Mesenchymal stem cell (in vitro differentiated cells and primary cell): ENCODE measurements around the gene NOTCH2.

Experiments used
- DNase-seq: peaks from one replicate; pipeline ENCODE4 v3.0.0-alpha.2; 2013
- H2AFZ ChIP-seq: one replicate; pipeline ENCODE4 v1.6.1; 2013; ENCODE audit warnings: low read depth, mild to moderate bottlenecking, control low read depth, inconsistent platforms, low read length, moderate library complexity
- H2AK5ac ChIP-seq: 2 replicates; pipeline ENCODE4 v1.6.1; 2013; ENCODE audit warnings: low read length, moderate library complexity, mild to moderate bottlenecking, inconsistent platforms; ENCODE audit not compliant: severe bottlenecking
- H2BK120ac ChIP-seq: one replicate; pipeline ENCODE4 v1.6.1; 2013; ENCODE audit warnings: low read depth, mild to moderate bottlenecking, inconsistent platforms, low read length, moderate library complexity
- H2BK12ac ChIP-seq, 2 experiments: one replicate each; pipeline ENCODE4 v1.6.1; 2013; ENCODE audit warnings: inconsistent platforms in 2 of 2, low read length in 2 of 2, mild to moderate bottlenecking in 2 of 2, moderate library complexity in 2 of 2, control low read depth in 1 of 2
- H2BK15ac ChIP-seq: one replicate; pipeline ENCODE4 v1.6.1; 2013; ENCODE audit warnings: mild to moderate bottlenecking, low read depth, inconsistent platforms; ENCODE audit not compliant: poor library complexity, severe bottlenecking
- H2BK5ac ChIP-seq: 2 replicates; pipeline ENCODE4 v1.6.1; 2013; ENCODE audit warnings: low read depth, mild to moderate bottlenecking, low read length, control low read depth, inconsistent platforms; ENCODE audit not compliant: poor library complexity, severe bottlenecking
- H3K14ac ChIP-seq, 2 experiments: one replicate each; pipeline ENCODE4 v1.6.1; 2013; ENCODE audit warnings: inconsistent platforms in 2 of 2, low read length in 2 of 2, control low read depth in 1 of 2, mild to moderate bottlenecking in 1 of 2, moderate library complexity in 1 of 2
- H3K18ac ChIP-seq, 2 experiments: one replicate each; pipeline ENCODE4 v1.6.1; 2013; ENCODE audit warnings: inconsistent platforms in 2 of 2, low read length in 2 of 2, control low read depth in 1 of 2, low read depth in 1 of 2, mild to moderate bottlenecking in 1 of 2
- H3K23ac ChIP-seq, 2 experiments: one replicate each; pipeline ENCODE4 v1.6.1; 2013; ENCODE audit warnings: inconsistent platforms in 2 of 2, low read length in 2 of 2, mild to moderate bottlenecking in 2 of 2, moderate library complexity in 2 of 2, control low read depth in 1 of 2
- H3K27ac ChIP-seq: 2 replicates; pipeline ENCODE4 v1.5.1; 2013; ENCODE audit warnings: mild to moderate bottlenecking, moderate library complexity, low read length, control low read depth, inconsistent platforms; ENCODE audit not compliant: poor library complexity, severe bottlenecking
- H3K27me3 ChIP-seq, 2 experiments: 2 replicates each; pipeline versions ENCODE4 v1.6.1 to v1.7.0; 2013; ENCODE audit warnings: low read length in 2 of 2, mild to moderate bottlenecking in 2 of 2, moderate library complexity in 2 of 2, control low read depth in 1 of 2, inconsistent platforms in 1 of 2; ENCODE audit not compliant: control insufficient read depth in 1 of 2, insufficient read depth in 1 of 2
- H3K36me3 ChIP-seq, 2 experiments: 2 replicates each; pipeline versions ENCODE4 v1.6.1 to v1.7.0; 2013; ENCODE audit warnings: low read length in 2 of 2, control low read depth in 1 of 2, inconsistent platforms in 1 of 2, low read depth in 1 of 2, mild to moderate bottlenecking in 1 of 2; ENCODE audit not compliant: insufficient read depth in 2 of 2, control insufficient read depth in 1 of 2
- H3K4ac ChIP-seq, 2 experiments: one replicate each; pipeline ENCODE4 v1.6.1; 2013; ENCODE audit warnings: inconsistent platforms in 2 of 2, low read length in 2 of 2, mild to moderate bottlenecking in 2 of 2, moderate library complexity in 2 of 2, control low read depth in 1 of 2, low read depth in 1 of 2
- H3K4me1 ChIP-seq: 2 replicates; pipeline ENCODE4 v1.6.1; 2013; ENCODE audit warnings: low read depth, low read length, control low read depth; ENCODE audit not compliant: control insufficient read depth, insufficient read depth
- H3K4me2 ChIP-seq: 2 replicates; pipeline ENCODE4 v1.6.1; 2013; ENCODE audit warnings: low read length, mild to moderate bottlenecking, inconsistent platforms; ENCODE audit not compliant: poor library complexity, severe bottlenecking
- H3K4me3 ChIP-seq, 2 experiments: 2 replicates each; pipeline versions ENCODE4 v1.5.1 to v1.7.0; 2013; ENCODE audit warnings: low read length in 2 of 2, mild to moderate bottlenecking in 2 of 2, control low read depth in 1 of 2, low read depth in 1 of 2; ENCODE audit not compliant: insufficient read depth in 1 of 2
- H3K79me1 ChIP-seq: replicated peaks from 2 replicates; pipeline ENCODE4 v1.6.1; 2013; ENCODE audit warnings: mild to moderate bottlenecking, control low read depth, low read length, inconsistent platforms; ENCODE audit not compliant: poor library complexity, severe bottlenecking
- H3K9ac ChIP-seq: 2 replicates; pipeline ENCODE4 v1.7.0; 2013; ENCODE audit warnings: mild to moderate bottlenecking, low read length, moderate library complexity
- H3K9me3 ChIP-seq: 2 replicates; pipeline ENCODE4 v1.7.0; 2013; ENCODE audit warnings: mild to moderate bottlenecking, low read length; ENCODE audit not compliant: control insufficient read depth
- H4K8ac ChIP-seq: one replicate; pipeline ENCODE4 v1.6.1; 2013; ENCODE audit warnings: inconsistent platforms, mild to moderate bottlenecking, low read length, moderate library complexity
- H4K91ac ChIP-seq: one replicate; pipeline ENCODE4 v1.6.1; 2013; ENCODE audit warnings: mild to moderate bottlenecking, low read length, inconsistent platforms
- WGBS: methylation state at CpG from one replicate; pipeline ENCODE4 v1.1.7; 2013; ENCODE audit warnings: mixed read lengths; 5-methylcytosine and 5-hydroxymethylcytosine counted together

Gene NOTCH2

DNA sequence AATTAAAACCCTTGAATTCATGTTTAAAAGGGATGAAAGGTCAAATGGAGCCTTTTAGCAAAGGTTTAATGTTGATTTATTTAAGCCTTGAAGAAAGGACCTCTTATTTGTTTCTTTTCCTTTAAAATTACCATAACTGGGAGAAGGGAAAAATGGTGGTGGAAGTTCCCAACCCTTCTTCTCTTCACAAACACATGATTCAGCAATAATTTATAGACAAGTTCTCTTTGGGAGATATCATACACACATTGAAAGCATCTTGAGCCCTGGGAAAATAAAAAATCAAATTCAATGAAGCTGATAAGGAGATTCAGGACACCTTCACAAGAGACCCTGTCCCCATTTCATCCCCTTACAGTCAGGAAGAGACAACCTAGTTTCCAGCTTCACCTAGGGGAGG lies 182.0 kb downstream of the NOTCH2 start:
- no peak overlapping the region for H2AFZ ChIP-seq
- no peak overlapping the region for H3K4ac ChIP-seq
- peaks cover 0 to 5% of the 10 kb centered on the region in 2 experiments for H3K27me3 ChIP-seq
- H3K4me2 ChIP-seq = no peak overlapping the region
- no peak for DNase-seq
- no peak overlapping the region for H3K4me3 ChIP-seq
- no peak overlapping the region for H2AK5ac ChIP-seq
- H2BK15ac ChIP-seq = no peak overlapping the region
- no peaks in the 10 kb centered on the region for H3K79me1 ChIP-seq
- no peak overlapping the region for H3K23ac ChIP-seq
- H4K91ac ChIP-seq = no peak overlapping the region
- H3K9me3 ChIP-seq = no peaks in the 10 kb centered on the region
- no peak overlapping the region for H3K14ac ChIP-seq
- no peak overlapping the region for H3K18ac ChIP-seq
- H2BK120ac ChIP-seq = no peak overlapping the region
- H3K36me3 ChIP-seq = no peaks in the 10 kb centered on the region
- H3K4me1 ChIP-seq = no peaks in the 10 kb centered on the region
- no peak overlapping the region for H3K9ac ChIP-seq
- H3K27ac ChIP-seq = no peak overlapping the region
- no peak overlapping the region for H2BK12ac ChIP-seq
- H4K8ac ChIP-seq = no peak overlapping the region
- H2BK5ac ChIP-seq = no peak overlapping the region

DNA sequence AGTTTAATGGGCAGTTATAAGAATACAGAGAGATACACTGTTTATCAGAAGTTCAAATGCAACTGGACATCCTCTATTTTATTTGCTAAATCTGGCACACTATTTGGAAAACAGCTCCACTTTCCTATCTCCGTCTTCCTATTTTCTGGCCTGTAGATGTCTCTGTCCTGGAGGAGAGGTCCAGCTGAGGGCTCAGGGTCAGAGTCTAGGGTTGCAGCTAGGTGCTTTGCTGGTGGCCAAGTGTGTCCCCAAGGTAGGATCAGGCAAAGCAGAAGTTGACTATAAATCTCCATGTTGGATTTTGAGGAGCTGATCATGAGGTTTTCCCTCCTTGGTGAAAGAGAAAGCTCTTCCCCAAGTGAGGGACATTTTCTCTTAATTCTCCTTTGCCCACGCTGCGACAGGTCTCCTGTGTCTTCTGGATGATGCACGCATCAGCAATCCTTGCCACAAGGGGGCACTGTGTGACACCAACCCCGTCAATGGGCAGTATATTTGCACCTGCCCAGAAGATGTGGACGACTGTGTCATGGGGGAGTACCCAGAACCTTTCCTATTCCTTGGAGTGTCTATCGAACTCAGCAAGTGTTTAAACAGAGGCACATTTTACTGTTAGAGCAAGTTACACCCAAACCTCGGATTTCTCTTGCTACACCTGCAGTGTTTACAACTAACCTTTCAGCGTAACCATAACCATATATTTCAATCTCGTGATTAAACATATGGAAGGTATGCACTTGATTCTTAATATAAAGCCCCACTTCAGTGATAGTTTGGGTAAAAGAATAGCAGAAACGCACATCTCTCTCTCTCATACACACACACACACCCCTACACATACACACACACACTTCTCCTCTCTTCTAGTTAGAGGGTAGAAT lies 183.3 kb downstream of the NOTCH2 start:
- Histone ChIP-seq H3K79me1 (no peaks in the 10 kb centered on the region), H3K9ac (no peak overlapping the region), H3K4me3 (no peak overlapping the region), H3K23ac (no peak overlapping the region), H2BK120ac (no peak overlapping the region), H2BK5ac (no peak overlapping the region), H2BK15ac (no peak overlapping the region), H3K14ac (no peak overlapping the region), H3K36me3 (no peaks in the 10 kb centered on the region), H3K4me1 (no peaks in the 10 kb centered on the region), H2AFZ (no peak overlapping the region), H4K8ac (no peak overlapping the region), H3K4ac (no peak overlapping the region), H2BK12ac (no peak overlapping the region), H3K27ac (no peak overlapping the region), H3K9me3 (no peaks in the 10 kb centered on the region), H2AK5ac (no peak overlapping the region), H3K18ac (no peak overlapping the region), H3K27me3 (peaks cover 0 to 5% of the 10 kb centered on the region in 2 experiments), H4K91ac (no peak overlapping the region), H3K4me2 (no peak overlapping the region)
- WGBS = 39% methylated on average over 8 of the region's 11 CpGs
- DNase-seq = peak; percentile 47

DNA sequence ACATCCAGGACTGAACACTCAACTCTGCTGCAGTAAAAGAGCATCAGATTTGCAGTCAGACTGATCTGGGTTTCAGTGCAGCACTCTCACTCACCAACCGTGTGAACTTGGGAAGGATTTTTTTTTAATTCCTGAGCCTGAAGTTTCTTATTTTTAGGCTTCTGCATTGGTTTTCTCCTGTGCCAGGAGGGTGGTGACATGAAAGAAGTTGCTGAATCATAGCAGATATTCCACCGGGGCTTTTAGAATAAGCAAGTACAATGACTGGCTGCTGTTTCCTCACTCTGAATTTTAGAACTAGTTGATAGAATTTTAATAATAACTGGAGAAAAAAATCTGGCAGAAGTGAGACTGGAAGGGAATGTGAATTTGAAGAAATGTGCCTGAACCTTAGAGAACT lies 184.8 kb downstream of the NOTCH2 start:
- Histone ChIP-seq H2BK15ac (no peak overlapping the region), H3K4me1 (no peaks in the 10 kb centered on the region), H3K4me2 (no peak overlapping the region), H3K4me3 (no peak overlapping the region), H4K91ac (no peak overlapping the region), H4K8ac (no peak overlapping the region), H2BK5ac (no peak overlapping the region), H3K14ac (no peak overlapping the region), H2AFZ (no peak overlapping the region), H3K27me3 (peaks cover 0 to 8% of the 10 kb centered on the region in 2 experiments), H3K36me3 (no peaks in the 10 kb centered on the region), H2BK120ac (no peak overlapping the region), H3K4ac (no peak overlapping the region), H3K27ac (no peak overlapping the region), H3K18ac (no peak overlapping the region), H2AK5ac (no peak overlapping the region), H2BK12ac (no peak overlapping the region), H3K79me1 (no peaks in the 10 kb centered on the region), H3K23ac (no peak overlapping the region), H3K9me3 (no peaks in the 10 kb centered on the region), H3K9ac (peak overlapping the region; percentile 36)
- DNase-seq = no peak
- 95% methylated on average over 2 of the region's 2 CpGs for WGBS

DNA sequence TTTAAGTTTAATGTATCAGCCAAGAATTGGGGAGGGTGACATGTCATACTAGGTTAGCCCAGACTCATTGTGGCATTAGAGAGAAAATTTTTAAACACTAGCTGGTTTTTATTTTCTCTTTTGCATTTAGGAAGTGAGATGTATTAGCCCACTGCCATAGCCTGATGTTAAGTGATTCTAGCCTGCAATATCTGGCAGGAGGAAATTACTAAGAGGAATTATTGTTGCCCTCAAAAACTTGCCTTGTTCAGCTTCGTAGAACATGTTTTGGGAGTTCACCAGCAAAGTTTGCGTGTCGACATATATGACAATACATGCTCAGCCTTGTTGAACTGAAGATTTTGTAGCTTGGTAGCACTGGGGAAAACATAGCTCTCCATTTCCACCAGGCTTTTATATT lies 185.6 kb downstream of the NOTCH2 start:
- H3K4ac ChIP-seq = no peak overlapping the region

More for the DNA sequence above, 185.6 kb downstream of the NOTCH2 start:
- Histone ChIP-seq H2BK12ac (no peak overlapping the region), H2AFZ (no peak overlapping the region), H3K79me1 (no peaks in the 10 kb centered on the region), H3K4me2 (no peak overlapping the region), H2BK120ac (no peak overlapping the region), H3K27ac (no peak overlapping the region), H3K4me3 (no peak overlapping the region), H3K27me3 (peaks cover 0 to 9% of the 10 kb centered on the region in 2 experiments), H4K91ac (no peak overlapping the region), H3K9me3 (no peaks in the 10 kb centered on the region), H3K4me1 (no peaks in the 10 kb centered on the region), H4K8ac (no peak overlapping the region), H3K18ac (no peak overlapping the region), H3K36me3 (no peaks in the 10 kb centered on the region), H2BK15ac (no peak overlapping the region), H3K23ac (no peak overlapping the region), H3K14ac (no peak overlapping the region), H2BK5ac (no peak overlapping the region), H3K9ac (no peak overlapping the region), H2AK5ac (no peak overlapping the region)
- DNase-seq = no peak
- WGBS = 89% methylated on average over 3 of the region's 3 CpGs
